NCI-H82 (cell line): Measurements from ENCODE around the gene ENO3.
"Not testable (repeated sequence)": the region's sequence is repeated elsewhere in the genome, so short reads cannot be mapped to it uniquely, and the experiment has no call there.

Source experiments
- DNase-seq: peaks from one replicate; lab custom pipeline; 2025; lab: John Stamatoyannopoulos, UW

Gene ENO3

DNA sequence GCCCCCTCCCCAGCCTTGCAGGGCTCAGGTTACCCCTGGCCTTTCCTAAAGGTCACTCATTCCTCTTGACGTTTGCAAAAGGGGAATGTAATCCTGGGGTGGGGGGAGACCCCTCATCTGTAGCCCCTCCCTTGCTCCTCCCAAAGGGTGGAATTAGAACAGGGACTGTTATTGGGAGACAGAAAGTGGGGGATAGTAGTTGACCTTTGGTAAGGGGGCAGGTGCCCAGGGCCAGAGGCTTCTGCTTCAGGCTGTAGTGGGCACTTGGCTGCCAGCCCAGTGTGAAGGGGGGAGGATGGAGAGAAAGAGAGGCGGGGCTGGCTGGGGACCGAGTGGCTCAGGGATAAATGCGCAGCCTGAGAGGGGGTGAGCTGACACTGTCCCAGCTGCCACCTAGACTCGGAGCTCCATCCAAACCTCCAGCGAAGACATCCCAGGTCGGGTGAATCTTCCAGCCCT is at the start of gene ENO3:
TSS of gene ENO3 (plus strand) at position 374 of the 459 bp plus-strand sequence. CDS start 711 bp downstream, outside the sequence.
- DNase-seq, result peak; percentile 91

DNA sequence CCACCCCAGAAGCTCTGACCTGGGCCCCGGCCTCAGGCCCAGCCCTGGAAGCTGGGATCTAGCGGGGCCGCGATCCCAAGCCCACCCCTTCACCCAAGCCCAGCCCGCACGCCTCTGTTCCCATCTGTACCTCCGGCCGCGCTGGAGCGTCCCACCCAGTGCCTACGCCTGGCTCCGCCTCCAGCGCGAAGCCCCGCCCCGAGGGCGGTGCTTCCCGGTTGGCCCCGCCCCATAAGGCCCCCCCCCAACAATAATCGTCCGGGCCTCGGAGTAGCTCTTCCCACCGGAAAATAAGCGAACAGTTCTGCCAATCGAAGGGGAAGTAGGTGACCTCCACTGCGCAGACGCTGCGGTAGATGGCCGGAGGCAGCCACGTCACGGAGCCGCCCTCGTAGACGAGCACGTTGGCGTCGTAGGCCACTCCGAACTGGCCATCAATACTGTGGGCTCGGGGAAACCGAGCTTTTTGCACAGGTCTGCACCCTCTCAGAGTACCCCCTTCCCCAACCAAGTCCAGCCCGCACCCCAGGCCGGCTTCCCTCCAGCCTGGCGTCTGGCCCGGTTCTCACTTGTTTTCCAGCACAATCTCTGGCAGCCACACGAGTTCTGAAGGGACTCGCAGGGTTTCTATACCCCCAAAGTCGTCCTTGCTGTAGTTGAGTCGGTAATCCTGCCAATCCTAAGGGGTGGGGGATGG is 49.1 kb upstream of the ENO3 start:
- DNase-seq, result no peak

DNA sequence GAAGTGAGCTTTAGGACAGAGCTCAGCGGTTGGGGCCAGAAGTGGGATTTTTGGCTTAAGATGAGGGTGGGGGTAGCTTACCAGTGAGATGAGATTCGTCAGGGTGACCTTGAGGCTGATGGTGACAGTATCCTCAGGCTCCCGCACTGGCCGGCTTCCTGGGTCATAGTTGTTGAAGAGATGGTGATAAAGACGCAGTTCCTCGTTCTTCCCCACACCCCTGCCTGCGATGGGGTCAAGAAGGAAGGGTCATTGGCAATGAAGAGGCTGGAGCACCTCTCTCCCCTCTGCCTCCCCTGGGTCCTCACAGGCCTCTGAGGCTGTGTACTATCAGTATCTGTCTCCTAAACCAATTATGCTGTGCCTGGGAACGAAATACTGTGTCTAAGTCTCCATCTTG is 48.4 kb upstream of the ENO3 start:
- peak; percentile 86 for DNase-seq

DNA sequence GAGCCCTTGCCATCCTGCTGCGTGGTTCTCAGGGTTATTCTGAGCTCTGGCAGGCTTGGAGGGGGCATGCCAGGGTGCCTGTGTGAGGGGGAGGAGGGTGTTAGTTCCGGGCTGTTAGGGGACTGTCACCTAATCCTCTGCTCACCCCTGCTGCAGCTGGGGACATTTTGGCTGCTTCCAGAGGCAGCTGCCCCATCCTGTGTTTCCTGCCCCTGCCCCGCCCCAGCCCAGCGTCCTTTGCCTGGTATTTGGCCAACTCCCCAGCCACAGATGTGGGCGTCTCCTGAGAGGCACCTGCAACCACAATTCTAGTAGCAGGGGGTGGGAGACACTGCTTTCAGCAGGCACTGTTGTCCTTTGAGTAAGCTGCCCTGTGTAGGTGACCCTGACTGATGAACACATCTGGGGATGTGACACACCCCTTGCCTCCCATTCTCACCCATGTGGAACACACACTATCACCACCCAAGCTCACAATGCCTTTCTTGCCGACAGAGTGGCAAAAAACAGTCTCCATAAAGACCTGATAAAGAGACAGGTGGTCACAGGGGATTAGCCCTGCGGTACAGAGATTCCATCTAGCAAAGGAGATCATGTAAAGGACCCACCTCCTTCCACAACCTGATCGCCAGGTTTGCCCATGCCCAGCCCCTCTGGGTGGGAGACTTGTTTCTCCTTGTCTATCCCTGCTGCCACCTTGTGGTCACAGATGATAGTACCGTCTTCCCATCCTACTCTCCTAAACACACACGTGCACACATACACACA is 47.7 kb upstream of the ENO3 start, which contains the start of gene CHRNE:
TSS of gene CHRNE (minus strand) at position 48 of the 768 bp plus-strand sequence. CDS start at position 13, 35 bp downstream.
- peak; percentile 99 for DNase-seq

DNA sequence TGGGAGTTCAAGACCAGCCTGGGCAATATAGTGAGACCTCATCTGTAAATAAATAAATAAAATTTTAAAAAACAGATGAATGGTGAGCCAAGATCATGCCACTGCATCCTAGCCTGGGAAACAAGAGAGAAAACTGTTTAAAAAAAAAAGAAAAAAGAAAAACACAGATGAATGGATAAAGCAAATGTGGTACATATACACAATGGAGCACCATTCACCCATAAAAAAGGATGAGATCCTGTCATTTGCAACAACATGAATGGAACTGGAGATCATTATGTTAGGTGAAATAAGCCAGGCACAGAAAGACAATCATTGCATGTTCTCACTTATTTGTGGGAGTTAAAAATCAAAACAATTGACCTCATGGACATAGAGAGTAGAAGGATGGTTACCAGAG is 44.3 kb upstream of the ENO3 start:
- not testable (repeated sequence) for DNase-seq

DNA sequence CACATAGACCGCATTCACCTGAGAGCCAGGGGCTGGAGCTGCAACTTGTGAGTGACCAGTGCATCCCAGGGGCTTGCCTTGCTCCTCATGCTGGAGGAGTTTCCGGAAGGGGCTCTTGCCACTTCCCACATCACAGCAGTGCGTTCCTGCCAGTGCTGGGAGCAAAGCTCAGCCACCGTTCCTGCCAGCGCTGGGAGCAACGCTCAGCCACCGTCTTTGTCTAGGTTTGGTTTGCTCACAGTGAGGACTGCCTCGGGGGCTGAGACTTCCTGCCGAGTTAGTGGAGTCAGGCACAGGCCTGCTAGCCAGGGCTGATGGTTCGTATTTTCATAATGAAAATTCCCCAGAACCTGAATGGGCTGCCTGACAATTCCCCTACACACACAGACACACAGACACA is 42.6 kb upstream of the ENO3 start:
- DNase-seq, result no peak

DNA sequence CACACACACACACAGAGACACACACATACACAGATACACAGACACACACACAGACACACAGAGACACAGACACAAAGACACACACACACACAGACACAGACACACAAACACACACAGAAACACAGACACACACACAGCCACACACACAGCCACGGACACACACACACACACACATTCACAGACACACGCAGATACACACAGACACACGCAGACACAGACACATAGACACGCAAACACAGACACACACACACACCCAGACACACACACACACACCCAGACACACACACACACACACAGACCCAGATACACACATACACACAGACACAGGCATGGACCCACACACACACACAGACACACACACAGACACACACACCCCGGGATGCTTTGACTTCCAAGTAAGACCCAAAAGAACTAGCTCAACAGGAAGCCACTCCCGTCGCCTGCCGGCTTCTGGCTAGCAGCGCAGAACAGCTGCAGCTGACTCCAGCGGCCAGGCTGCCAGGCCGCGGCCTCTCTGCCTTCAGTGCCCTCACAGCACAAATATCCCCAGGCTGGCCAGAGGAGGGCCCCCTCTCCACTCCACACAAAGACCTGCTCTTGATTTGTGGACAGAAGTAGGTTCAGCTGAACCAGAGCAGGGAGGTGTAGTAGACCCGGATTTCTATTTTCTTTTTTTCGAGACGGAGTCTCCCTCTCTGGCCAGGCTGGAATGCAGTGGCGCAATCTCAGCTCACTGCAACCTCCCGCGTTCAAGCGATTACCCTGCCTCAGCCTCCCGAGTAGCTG is 42.0 kb upstream of the ENO3 start:
- DNase-seq, result peak; percentile 94

DNA sequence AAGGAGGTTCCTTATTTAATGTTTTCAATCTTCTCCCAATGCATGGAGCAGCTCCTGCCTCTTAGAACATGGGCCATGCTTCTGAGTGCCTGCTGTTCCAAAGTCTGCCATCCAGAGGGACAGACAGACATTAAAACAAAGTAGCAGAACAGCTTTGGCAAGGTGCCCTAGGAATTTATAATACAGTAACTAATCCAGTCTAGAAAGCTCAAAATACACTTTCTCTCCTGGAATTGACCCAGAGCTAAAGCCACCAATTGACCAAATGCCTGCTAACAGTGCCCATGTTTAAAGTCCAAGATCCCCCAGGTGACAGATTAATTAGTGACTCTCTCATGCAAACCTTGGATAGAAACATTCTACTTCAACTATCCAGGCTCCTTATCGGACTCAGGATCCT is 36.9 kb upstream of the ENO3 start:
- peak; percentile 39 for DNase-seq

DNA sequence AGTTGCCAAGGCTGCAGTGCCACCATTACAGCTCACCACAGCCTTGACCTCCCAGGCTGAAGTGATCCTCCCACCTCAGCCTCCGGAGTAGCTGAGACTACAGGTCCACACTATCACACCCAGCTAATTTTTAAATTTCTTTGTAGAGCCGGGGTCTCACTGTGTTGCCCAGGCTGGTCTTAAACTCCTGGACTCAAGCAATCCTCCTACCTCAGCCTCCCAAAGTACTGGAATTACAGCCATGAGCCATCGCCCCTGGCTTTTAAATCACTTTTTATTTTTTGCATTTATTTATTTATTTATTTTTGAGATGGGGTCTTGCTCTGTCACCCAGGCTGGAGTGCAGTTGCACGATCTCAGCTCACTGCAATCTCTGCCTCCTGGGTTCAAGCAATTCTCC is 36.4 kb upstream of the ENO3 start:
- DNase-seq, result not testable (repeated sequence)

DNA sequence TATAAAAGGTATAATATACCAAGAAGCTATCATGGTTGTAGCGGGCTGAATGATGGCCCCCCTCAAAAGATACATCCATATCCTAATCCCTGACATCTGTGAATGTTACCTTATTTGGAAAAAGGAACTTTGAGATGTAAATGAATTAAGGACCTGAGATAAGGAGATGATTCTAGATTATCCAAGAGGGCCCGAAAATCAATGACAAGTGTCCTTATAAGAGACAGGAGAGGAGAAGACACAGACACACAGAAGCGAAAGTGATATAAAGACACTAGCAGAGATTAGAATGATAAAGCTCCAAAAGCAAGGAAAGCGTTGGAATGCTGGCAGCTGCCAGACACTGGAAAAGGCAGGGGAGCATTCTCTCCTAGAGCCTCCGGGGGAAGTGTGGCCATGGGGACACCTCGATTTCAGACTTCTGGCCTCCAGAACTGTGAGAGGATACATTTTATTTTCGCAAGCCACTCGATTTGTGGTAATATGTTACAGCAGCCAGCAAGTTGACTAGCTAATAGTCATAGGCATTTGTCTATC is 31.3 kb upstream of the ENO3 start:
- peak; percentile 74 for DNase-seq

DNA sequence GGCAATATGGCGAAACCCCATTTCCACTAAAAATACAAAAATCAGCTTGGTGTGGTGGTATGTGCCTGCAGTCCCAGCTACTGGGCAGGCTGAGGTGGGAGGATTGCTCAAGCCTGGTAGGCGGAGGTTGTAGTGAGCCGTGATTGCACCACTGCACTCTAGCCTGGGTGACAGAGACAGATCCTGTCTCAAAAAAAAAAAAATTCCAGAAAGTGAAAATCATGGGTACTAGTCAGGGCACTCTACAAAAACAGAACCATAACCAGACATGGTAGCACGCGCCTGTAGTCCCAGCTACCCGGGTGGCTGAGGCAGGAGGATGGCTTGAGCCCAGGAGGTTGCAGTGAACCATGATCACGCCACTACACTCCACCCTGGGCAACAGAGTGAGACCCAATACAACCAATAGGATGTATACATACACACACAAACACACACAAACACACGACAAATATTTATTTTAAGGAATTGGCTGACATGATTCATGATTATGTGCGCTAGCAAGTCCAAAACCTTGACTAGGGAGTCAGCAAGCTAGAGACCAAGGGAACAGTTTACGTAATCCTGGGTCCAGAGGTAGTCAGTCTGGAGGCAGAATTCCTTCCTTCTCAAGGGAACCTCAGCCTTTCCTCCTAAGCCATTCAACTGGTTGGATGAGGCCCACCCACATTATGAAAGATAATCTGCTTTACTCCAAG is 30.4 kb upstream of the ENO3 start:
- DNase-seq, result peak; percentile 46

DNA sequence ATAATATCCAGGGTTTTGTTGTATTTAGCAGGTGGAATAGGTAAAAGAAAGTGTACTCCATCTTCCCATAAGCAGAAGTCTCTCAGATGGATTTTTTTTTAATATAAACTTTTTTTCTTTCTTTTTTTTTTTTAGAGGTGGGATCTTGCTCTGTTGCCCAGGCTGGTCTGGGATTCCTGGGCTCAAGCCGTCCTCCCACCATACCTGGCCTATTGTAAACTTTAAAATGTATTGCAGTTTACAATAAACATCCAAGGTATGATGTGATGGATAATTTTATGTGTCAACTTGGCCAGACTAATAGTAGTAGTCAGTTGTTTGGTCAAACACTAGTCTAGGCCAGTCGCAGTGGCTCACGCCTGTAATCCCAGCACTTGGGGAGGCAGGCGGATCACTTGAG is 29.6 kb upstream of the ENO3 start:
- no peak for DNase-seq

DNA sequence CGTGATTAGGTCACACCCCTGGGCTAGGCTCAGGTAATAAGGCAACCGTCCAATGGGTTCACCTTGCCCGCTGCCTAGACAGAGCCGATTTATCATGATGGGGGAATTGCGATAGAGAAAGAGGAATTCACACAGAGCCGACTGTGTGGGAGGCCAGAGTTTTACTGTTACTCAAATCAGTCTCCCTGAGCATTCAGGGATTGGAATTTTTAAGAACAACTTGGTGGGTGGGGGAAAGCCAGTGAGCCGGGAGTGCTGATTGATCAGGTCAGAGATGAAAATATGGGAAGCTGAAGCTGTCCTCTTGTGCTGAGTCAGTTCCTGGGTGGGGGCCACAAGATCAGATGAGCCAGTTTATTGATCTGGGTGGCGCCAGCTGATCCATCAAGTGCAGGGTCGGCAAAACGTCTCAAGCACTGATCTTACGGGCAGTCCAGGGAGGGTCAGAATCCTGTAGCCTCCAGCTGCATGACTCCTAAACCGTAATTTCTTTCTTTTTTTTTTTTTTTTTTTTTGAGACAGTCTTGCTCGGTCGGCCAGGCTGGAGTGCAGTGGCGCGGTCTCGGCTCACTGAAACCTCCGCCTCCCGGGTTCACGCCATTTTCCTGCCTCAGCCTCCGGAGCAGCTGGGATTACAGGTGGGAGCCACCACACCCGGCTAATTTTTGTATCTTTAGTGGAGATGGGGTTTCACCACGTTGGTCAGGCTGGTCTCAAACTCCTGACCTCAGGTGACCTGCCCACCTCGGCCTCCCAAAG is 24.2 kb upstream of the ENO3 start:
- not testable (repeated sequence) for DNase-seq

DNA sequence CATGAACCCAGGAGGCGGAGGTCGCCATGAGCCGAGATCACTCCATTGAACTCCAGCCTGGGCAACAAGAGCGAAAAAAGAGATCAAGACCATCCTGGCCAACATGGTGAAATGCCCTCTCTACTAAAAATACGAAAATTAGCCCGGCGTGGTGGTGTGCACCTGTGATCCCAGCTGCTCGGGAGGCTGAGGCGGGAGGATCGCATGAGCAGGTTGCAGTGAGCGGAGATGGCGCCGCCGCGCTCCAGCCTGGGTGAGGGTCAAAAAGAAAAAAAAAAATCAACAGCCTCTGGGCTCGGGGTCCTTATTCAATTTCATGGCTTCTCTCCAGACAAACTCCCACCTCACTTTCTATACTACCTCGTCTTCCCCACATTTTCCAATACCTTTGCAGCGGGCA is 22.0 kb upstream of the ENO3 start:
- no peak for DNase-seq

DNA sequence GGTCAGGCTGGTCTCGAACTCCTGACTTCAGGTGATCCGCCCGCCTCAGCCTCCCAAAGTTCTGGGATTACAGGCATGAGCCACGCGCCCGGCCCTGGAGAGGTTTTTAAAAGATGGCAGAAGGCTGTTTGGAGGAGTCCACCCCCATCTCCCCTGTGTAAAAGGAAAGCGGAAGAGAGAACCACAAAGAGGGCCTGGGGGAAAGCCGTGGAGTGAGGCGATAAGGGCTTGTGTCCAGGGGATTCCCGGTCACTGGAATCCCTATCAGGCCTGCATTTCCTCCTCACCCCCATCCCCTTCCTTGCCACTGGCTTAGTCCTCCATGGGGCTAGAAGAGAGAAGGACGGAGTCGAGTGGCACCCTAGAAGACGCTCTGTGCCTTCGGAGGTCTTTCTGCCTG is 19.0 kb upstream of the ENO3 start, which contains the start of gene GP1BA:
TSS of gene GP1BA (plus strand) at position 315 of the 400 bp plus-strand sequence. CDS start 328 bp downstream, outside the sequence.
- no peak for DNase-seq

DNA sequence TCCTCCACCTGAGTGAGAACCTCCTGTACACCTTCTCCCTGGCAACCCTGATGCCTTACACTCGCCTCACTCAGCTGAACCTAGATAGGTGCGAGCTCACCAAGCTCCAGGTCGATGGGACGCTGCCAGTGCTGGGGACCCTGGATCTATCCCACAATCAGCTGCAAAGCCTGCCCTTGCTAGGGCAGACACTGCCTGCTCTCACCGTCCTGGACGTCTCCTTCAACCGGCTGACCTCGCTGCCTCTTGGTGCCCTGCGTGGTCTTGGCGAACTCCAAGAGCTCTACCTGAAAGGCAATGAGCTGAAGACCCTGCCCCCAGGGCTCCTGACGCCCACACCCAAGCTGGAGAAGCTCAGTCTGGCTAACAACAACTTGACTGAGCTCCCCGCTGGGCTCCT is 18.2 kb upstream of the ENO3 start:
- no peak for DNase-seq

DNA sequence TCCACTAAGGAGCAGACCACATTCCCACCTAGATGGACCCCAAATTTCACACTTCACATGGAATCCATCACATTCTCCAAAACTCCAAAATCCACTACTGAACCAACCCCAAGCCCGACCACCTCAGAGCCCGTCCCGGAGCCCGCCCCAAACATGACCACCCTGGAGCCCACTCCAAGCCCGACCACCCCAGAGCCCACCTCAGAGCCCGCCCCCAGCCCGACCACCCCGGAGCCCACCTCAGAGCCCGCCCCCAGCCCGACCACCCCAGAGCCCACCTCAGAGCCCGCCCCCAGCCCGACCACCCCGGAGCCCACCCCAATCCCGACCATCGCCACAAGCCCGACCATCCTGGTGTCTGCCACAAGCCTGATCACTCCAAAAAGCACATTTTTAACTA is 17.3 kb upstream of the ENO3 start:
- DNase-seq, result no peak

DNA sequence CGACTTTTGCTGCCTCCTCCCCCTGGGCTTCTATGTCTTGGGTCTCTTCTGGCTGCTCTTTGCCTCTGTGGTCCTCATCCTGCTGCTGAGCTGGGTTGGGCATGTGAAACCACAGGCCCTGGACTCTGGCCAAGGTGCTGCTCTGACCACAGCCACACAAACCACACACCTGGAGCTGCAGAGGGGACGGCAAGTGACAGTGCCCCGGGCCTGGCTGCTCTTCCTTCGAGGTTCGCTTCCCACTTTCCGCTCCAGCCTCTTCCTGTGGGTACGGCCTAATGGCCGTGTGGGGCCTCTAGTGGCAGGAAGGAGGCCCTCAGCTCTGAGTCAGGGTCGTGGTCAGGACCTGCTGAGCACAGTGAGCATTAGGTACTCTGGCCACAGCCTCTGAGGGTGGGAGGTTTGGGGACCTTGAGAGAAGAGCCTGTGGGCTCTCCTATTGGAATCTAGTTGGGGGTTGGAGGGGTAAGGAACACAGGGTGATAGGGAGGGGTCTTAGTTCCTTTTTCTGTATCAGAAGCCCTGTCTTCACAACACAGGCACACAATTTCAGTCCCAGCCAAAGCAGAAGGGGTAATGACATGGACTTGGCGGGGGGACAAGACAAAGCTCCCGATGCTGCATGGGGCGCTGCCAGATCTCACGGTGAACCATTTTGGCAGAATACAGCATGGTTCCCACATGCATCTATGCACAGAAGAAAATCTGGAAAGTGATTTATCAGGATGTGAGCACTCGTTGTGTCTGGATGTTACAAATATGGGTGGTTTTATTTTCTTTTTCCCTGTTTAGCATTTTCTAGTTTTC is 16.5 kb upstream of the ENO3 start:
- DNase-seq, result peak; percentile 51

DNA sequence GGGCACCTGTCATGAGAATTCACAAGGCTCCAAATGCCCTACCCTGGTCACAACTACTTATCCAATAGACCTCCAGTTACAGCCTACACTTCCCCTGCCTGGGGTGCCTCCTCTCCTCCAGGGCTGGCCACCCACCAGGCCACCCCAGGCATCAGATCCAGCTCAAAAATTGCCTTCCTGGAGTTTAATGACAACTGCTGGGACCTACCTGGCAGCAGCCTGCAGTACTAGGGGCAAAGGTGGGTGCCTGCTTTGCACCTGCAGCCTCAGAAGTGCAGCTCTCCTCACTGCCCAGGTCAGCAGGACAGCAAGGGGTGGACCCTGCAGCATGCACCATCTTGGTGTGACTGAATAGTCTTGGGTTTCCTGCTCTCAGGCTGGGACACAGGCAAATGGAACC is 15.3 kb upstream of the ENO3 start:
- no peak for DNase-seq

DNA sequence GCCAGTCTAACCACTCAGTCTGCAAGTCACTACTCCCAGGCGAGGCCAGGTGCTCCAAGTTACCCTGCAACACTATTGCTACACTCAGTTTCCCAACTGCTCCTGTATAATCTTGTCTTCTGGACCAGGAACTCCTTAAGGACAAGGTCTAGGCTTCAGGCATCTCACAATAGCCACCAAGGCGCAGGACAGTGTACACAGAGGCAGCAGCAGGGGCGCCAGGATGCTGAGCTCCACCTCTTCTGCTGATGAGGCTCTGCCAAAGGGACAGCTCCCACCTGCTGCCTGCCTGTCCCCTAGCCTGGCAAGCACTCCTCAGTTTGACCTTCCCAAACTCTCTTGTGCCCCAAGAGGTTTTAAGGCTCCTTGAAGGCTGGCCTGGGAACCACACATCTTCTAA is 14.5 kb upstream of the ENO3 start:
- DNase-seq, result no peak
